Hepatocyte (in vitro differentiated cells): ENCODE data around the gene PRODH.

ENCODE experiments used
- CTCF ChIP-seq: fragments of 200-600 bp; sonication (generic); IDR thresholded peaks from 2 replicates; pipeline ENCODE4 v1.5.1; 2016; ENCODE audit warnings: antibody characterized with exemption, mild to moderate bottlenecking; ENCODE audit not compliant: poor library complexity
- EZH2 ChIP-seq: fragments of 200-600 bp; sonication (generic); IDR thresholded peaks from 2 replicates; pipeline ENCODE4 v1.6.1; 2016; ENCODE audit warnings: antibody characterized with exemption, mild to moderate bottlenecking, borderline replicate concordance
- EZH2phosphoT487 ChIP-seq: fragments of 200-600 bp; sonication (generic); IDR thresholded peaks from one replicate; pipeline ENCODE4 v1.6.1; 2018; ENCODE audit warnings: antibody characterized with exemption, mild to moderate bottlenecking, low read depth, moderate library complexity; ENCODE audit not compliant: unreplicated experiment, severe bottlenecking

- TF ChIP-seq CTCF: no peak
- no peak for TF ChIP-seq EZH2
- no peak for TF ChIP-seq EZH2phosphoT487
These were observed 32.1 kb upstream of the PRODH start for GRCh38 chr22:18968011-18968749.
